IMR-90 (cell line): ENCODE results near the gene KIAA1328. TPM values are rescaled to one million over a fixed set of nuclear protein-coding genes. Genes with fewer than 3 reads are reported as not detected.

Source experiments
- ATAC-seq: fragments of 200-7000 bp; cut with Tn5 transposase; 2 replicates; pipeline ENCODE4 v1.9.1; 2020; ENCODE audit warnings: low read depth, mild to moderate bottlenecking, moderate library complexity
- BruUV-seq: library from RNA; stranded (reverse); fragments of 400-500 nt; replicated peaks from 2 replicates; lab custom pipeline; 2021; lab: Mats Ljungman, UMichigan
- CTCF ChIA-PET: fragments of 300-600 bp; formaldehyde crosslinking; extraction: SDS; loops from one replicate; lab custom pipeline; 2021; ENCODE audit warnings: antibody characterized with exemption; lab: Yijun Ruan, JAX
- POLR2A ChIA-PET: fragments of 300-600 bp; sonication (Branson Sonifier 250); formaldehyde crosslinking; loops from one replicate; lab custom pipeline; 2022; ENCODE audit warnings: antibody characterized with exemption; ENCODE audit not compliant: unreplicated experiment; lab: Charles Lee
- DNase-seq: peaks from one replicate; pipeline ENCODE4 v3.0.0; 2013
- H2AFZ ChIP-seq: replicated peaks from 2 replicates; pipeline ENCODE3; 2013; ENCODE audit warnings: low read length, mild to moderate bottlenecking; ENCODE audit not compliant: poor library complexity
- H2AK5ac ChIP-seq: 2 replicates; pipeline ENCODE4 v1.6.1; 2013; ENCODE audit warnings: low read depth, low read length, inconsistent platforms
- H2AK9ac ChIP-seq: replicated peaks from 2 replicates; pipeline ENCODE3; 2013; ENCODE audit warnings: mild to moderate bottlenecking, low read depth, low read length, moderate library complexity; ENCODE audit not compliant: poor library complexity
- H2BK120ac ChIP-seq: 2 replicates; pipeline ENCODE4 v1.6.1; 2013; ENCODE audit warnings: low read depth, low read length, inconsistent platforms
- H2BK15ac ChIP-seq: 3 replicates; pipeline ENCODE4 v1.6.1; 2013; ENCODE audit warnings: low read depth, low read length, inconsistent platforms
- H2BK20ac ChIP-seq: 2 replicates; pipeline ENCODE4 v1.6.1; 2013; ENCODE audit warnings: low read depth, mild to moderate bottlenecking, inconsistent platforms, low read length, moderate library complexity
- H2BK5ac ChIP-seq: 2 replicates; pipeline ENCODE4 v1.6.1; 2013; ENCODE audit warnings: mild to moderate bottlenecking, low read depth, low read length, inconsistent platforms; ENCODE audit not compliant: poor library complexity, severe bottlenecking
- H3K14ac ChIP-seq: replicated peaks from 2 replicates; pipeline ENCODE4 v1.6.1; 2013; ENCODE audit warnings: low read depth, low read length, inconsistent platforms
- H3K18ac ChIP-seq: 2 replicates; pipeline ENCODE4 v1.6.1; 2013; ENCODE audit warnings: low read depth, low read length, control low read depth
- H3K23ac ChIP-seq: 2 replicates; pipeline ENCODE4 v1.6.1; 2013; ENCODE audit warnings: low read depth, low read length, inconsistent platforms
- H3K27ac ChIP-seq: 2 replicates; pipeline ENCODE4 v1.5.1; 2013; ENCODE audit warnings: mild to moderate bottlenecking, control low read depth, low read length; ENCODE audit not compliant: insufficient read depth
- H3K27me3 ChIP-seq: 2 replicates; pipeline ENCODE4 v1.6.1; 2013; ENCODE audit warnings: low read length; ENCODE audit not compliant: control insufficient read depth, insufficient read depth
- H3K36me3 ChIP-seq: 2 replicates; pipeline ENCODE4 v1.6.1; 2013; ENCODE audit warnings: low read length, mixed read lengths; ENCODE audit not compliant: control insufficient read depth, insufficient read depth
- H3K4ac ChIP-seq: 2 replicates; pipeline ENCODE4 v1.6.1; 2013; ENCODE audit warnings: low read depth, low read length, inconsistent platforms
- H3K4me1 ChIP-seq: 2 replicates; pipeline ENCODE4 v1.6.1; 2013; ENCODE audit warnings: low read length, mixed read lengths; ENCODE audit not compliant: control insufficient read depth, insufficient read depth
- H3K4me2 ChIP-seq: 2 replicates; pipeline ENCODE4 v1.6.1; 2013; ENCODE audit warnings: low read depth, mild to moderate bottlenecking, control low read depth, low read length, moderate library complexity
- H3K4me3 ChIP-seq: 2 replicates; pipeline ENCODE4 v1.5.1; 2013; ENCODE audit warnings: low read depth, mild to moderate bottlenecking, control low read depth, low read length, moderate library complexity; ENCODE audit not compliant: insufficient read depth
- H3K56ac ChIP-seq: 2 replicates; pipeline ENCODE4 v1.6.1; 2013; ENCODE audit warnings: low read length, inconsistent platforms; ENCODE audit not compliant: insufficient read depth; ENCODE audit errors: extremely low read depth
- H3K79me1 ChIP-seq, 2 experiments: 2 replicates each; pipeline ENCODE4 v1.6.1; 2013; ENCODE audit warnings: low read length in 2 of 2, inconsistent platforms in 1 of 2, low read depth in 1 of 2
- H3K9ac ChIP-seq: 2 replicates; pipeline ENCODE4 v1.6.1; 2013; ENCODE audit warnings: low read depth, low read length, control low read depth
- H3K9me1 ChIP-seq: 2 replicates; pipeline ENCODE4 v1.6.1; 2013; ENCODE audit warnings: low read length, inconsistent platforms; ENCODE audit not compliant: insufficient read depth
- H3K9me3 ChIP-seq: 2 replicates; pipeline ENCODE4 v1.6.1; 2013; ENCODE audit warnings: low read length; ENCODE audit not compliant: control insufficient read depth, insufficient read depth
- H4K20me1 ChIP-seq: 2 replicates; pipeline ENCODE4 v1.6.1; 2013; ENCODE audit warnings: low read length, inconsistent platforms; ENCODE audit not compliant: insufficient read depth
- H4K5ac ChIP-seq: 2 replicates; pipeline ENCODE4 v1.6.1; 2013; ENCODE audit warnings: mild to moderate bottlenecking, low read depth, low read length, control low read depth
- H4K8ac ChIP-seq, 2 experiments: 2 replicates each; pipeline ENCODE4 v1.6.1; 2013; ENCODE audit warnings: low read depth in 2 of 2, low read length in 2 of 2, control low read depth in 1 of 2, inconsistent platforms in 1 of 2
- H4K91ac ChIP-seq: 2 replicates; pipeline ENCODE4 v1.6.1; 2013; ENCODE audit warnings: low read depth, low read length, inconsistent platforms; ENCODE audit not compliant: insufficient read depth
- NFE2L2 ChIP-seq: fragments of 150-350 bp; IDR thresholded peaks from 2 replicates; pipeline ENCODE4 v1.6.1; 2016; ENCODE audit warnings: low read depth, mild to moderate bottlenecking, low read length
- SMC3 ChIP-seq: fragments of 150-350 bp; IDR thresholded peaks from 2 replicates; pipeline ENCODE4 v1.6.1; 2016; ENCODE audit warnings: low read depth, mild to moderate bottlenecking, antibody characterized with exemption, low read length, moderate library complexity
- WGBS, 2 experiments: methylation state at CpG; one replicate each; pipeline versions ENCODE4 v1.1.5 to v1.1.7; 2013; ENCODE audit warnings: missing lambda C conversion rate in 2 of 2; ENCODE audit not compliant: insufficient read length in 1 of 2; ENCODE audit errors: extremely low coverage in 2 of 2; 5-methylcytosine and 5-hydroxymethylcytosine counted together
- dilution Hi-C: fragments of 300-500 bp; cut with HindIII; formaldehyde crosslinking; loops from one replicate; pipeline ENCODE4 v1.14.3; 2018; ENCODE audit warnings: low sequenced_read_pairs; ENCODE audit not compliant: unreplicated experiment
- in situ Hi-C: fragments of 300-500 bp; cut with MboI; formaldehyde crosslinking; loops from 3 replicates; pipeline ENCODE4 v1.14.3; 2019; ENCODE audit warnings: low sequenced_read_pairs, inconsistent platforms, mixed read lengths
- intact Hi-C: fragments of 100-400 bp; cut with micrococcal nuclease; formaldehyde crosslinking; loops from 2 replicates; pipeline ENCODE4 v1.10.0; 2022
- polyA plus RNA-seq, 3 experiments: library from polyadenylated mRNA; depleted of rRNA; stranded (reverse); fragments of >200 nt; gene quantifications; 2 replicates each; pipeline ENCODE4 v1.2.3, GENCODE V29; 2012; ENCODE audit warnings: low replicate concordance in 1 of 3
- total RNA-seq: library from RNA; depleted of rRNA; stranded (reverse); fragments of >200 nt; gene quantifications from 2 replicates; pipeline ENCODE4 v1.2.3, GENCODE V29; 2012

The KIAA1328 gene
- total and polyA plus RNA-seq, 2 of the 4 experiments (the other 2 are of a cell fraction), result 2.4 to 7.0 TPM

GRCh38 chr18:36890598-36890997 is 61.7 kb downstream of the KIAA1328 start:
- no peaks in the 10 kb centered on the region for H4K20me1 ChIP-seq
- H3K4me2 ChIP-seq, result no peak overlapping the region
- H2BK15ac ChIP-seq, result no peak overlapping the region
- CTCF ChIA-PET, result no interaction called here
- H3K79me1 ChIP-seq, result no peaks in the 10 kb centered on the region
- DNase-seq, result no peak
- no peak for ATAC-seq
- no peak overlapping the region for H3K56ac ChIP-seq
- WGBS, 2 experiments, result no CpG with 5 or more reads among the region's 3 CpGs
- H3K4me1 ChIP-seq, result no peaks in the 10 kb centered on the region
- intact Hi-C loops, result no loop called here
- no peak overlapping the region for H3K4ac ChIP-seq
- H3K27ac ChIP-seq, result no peak overlapping the region
- in situ Hi-C loops, result no loop called here
- no TSS peak for BruUV-seq
- H2BK5ac ChIP-seq, result no peak overlapping the region
- H3K36me3 ChIP-seq, result no peaks in the 10 kb centered on the region
- no peak overlapping the region for H4K5ac ChIP-seq
- no peak overlapping the region for H3K9ac ChIP-seq
- H4K91ac ChIP-seq, result no peak overlapping the region
- no peak overlapping the region for H3K18ac ChIP-seq
- H3K4me3 ChIP-seq, result no peak overlapping the region
- H3K14ac ChIP-seq, result no peak overlapping the region
- H2AFZ ChIP-seq, result no peak overlapping the region
- H3K9me3 ChIP-seq, result no peaks in the 10 kb centered on the region
- no peak overlapping the region for H2BK120ac ChIP-seq
- H3K27me3 ChIP-seq, result no peaks in the 10 kb centered on the region
- H2AK9ac ChIP-seq, result no peak overlapping the region
- no peak overlapping the region for H2BK20ac ChIP-seq
- H4K8ac ChIP-seq, result no peak overlapping the region
- TF ChIP-seq NFE2L2 (peak; percentile 50), SMC3 (no peak)
- dilution Hi-C loops, result no loop called here
- no peak overlapping the region for H2AK5ac ChIP-seq
- no peaks in the 10 kb centered on the region; the same call in 1 of the 2 replicates for H3K9me1 ChIP-seq
- POLR2A ChIA-PET, result no interaction called here
- H3K23ac ChIP-seq, result no peak overlapping the region
